H9 (cell line): Measurements from ENCODE around the gene BICD2. TPM values are rescaled to one million over a fixed set of nuclear protein-coding genes. Genes with fewer than 3 reads are reported as not detected.

ENCODE experiments used
- DNase-seq: peaks from one replicate; pipeline ENCODE4 v3.0.0-alpha.2; 2017
- H2AFZ ChIP-seq: one replicate; pipeline ENCODE4 v1.6.1; 2013; ENCODE audit warnings: mild to moderate bottlenecking, low read length, control low read depth, moderate library complexity
- H2AK5ac ChIP-seq: 2 replicates; pipeline ENCODE4 v1.6.1; 2013; ENCODE audit warnings: low read length, control low read depth, mixed read lengths; ENCODE audit not compliant: insufficient read length
- H2BK120ac ChIP-seq: one replicate; pipeline ENCODE4 v1.6.1; 2013; ENCODE audit warnings: low read depth, mild to moderate bottlenecking, low read length, control low read depth, inconsistent platforms; ENCODE audit not compliant: poor library complexity, severe bottlenecking
- H2BK12ac ChIP-seq: 2 replicates; pipeline ENCODE4 v1.6.1; 2013; ENCODE audit warnings: low read length, control low read depth, mixed read lengths, low read depth; ENCODE audit not compliant: insufficient read length
- H2BK15ac ChIP-seq: 2 replicates; pipeline ENCODE4 v1.6.1; 2013; ENCODE audit warnings: low read depth, low read length, control low read depth
- H2BK20ac ChIP-seq: one replicate; pipeline ENCODE4 v1.6.1; 2013; ENCODE audit warnings: low read depth, mild to moderate bottlenecking, low read length, control low read depth, inconsistent platforms; ENCODE audit not compliant: poor library complexity, severe bottlenecking
- H2BK5ac ChIP-seq: 2 replicates; pipeline ENCODE4 v1.6.1; 2013; ENCODE audit warnings: low read length, control low read depth, mixed read lengths; ENCODE audit not compliant: insufficient read length
- H3K14ac ChIP-seq: 2 replicates; pipeline ENCODE4 v1.6.1; 2013; ENCODE audit warnings: low read length, control low read depth; ENCODE audit not compliant: insufficient read depth
- H3K18ac ChIP-seq: 2 replicates; pipeline ENCODE4 v1.6.1; 2013; ENCODE audit warnings: low read depth, mild to moderate bottlenecking, mixed read lengths, low read length, control low read depth; ENCODE audit not compliant: insufficient read length
- H3K23ac ChIP-seq: 2 replicates; pipeline ENCODE4 v1.6.1; 2013; ENCODE audit warnings: low read length, control low read depth, mixed read lengths, low read depth; ENCODE audit not compliant: insufficient read length
- H3K23me2 ChIP-seq: 2 replicates; pipeline ENCODE4 v1.6.1; 2013; ENCODE audit warnings: low read depth, mild to moderate bottlenecking, mixed read lengths, low read length, control low read depth; ENCODE audit not compliant: insufficient read length, poor library complexity, severe bottlenecking
- H3K27ac ChIP-seq: 2 replicates; pipeline ENCODE4 v1.5.1; 2013; ENCODE audit warnings: low read length, control low read depth, mixed read lengths, low read depth; ENCODE audit not compliant: insufficient read length
- H3K27me3 ChIP-seq: 2 replicates; pipeline ENCODE4 v1.6.1; 2013; ENCODE audit warnings: low read length, control low read depth, inconsistent platforms; ENCODE audit not compliant: insufficient read depth
- H3K4ac ChIP-seq: 2 replicates; pipeline ENCODE4 v1.6.1; 2013; ENCODE audit warnings: low read depth, mild to moderate bottlenecking, control low read depth, inconsistent platforms, low read length, moderate library complexity
- H3K4me1 ChIP-seq: 2 replicates; pipeline ENCODE4 v1.6.1; 2013; ENCODE audit warnings: low read length, control low read depth, inconsistent platforms; ENCODE audit not compliant: insufficient read depth
- H3K4me2 ChIP-seq: 2 replicates; pipeline ENCODE4 v1.6.1; 2013; ENCODE audit warnings: low read length, control low read depth, mixed read lengths; ENCODE audit not compliant: insufficient read length, insufficient read depth
- H3K56ac ChIP-seq: 2 replicates; pipeline ENCODE4 v1.6.1; 2013; ENCODE audit warnings: low read depth, mild to moderate bottlenecking, mixed read lengths, low read length, control low read depth; ENCODE audit not compliant: insufficient read length
- H3K79me1 ChIP-seq: 2 replicates; pipeline ENCODE4 v1.6.1; 2013; ENCODE audit warnings: low read depth, mild to moderate bottlenecking, moderate library complexity, low read length, control low read depth, inconsistent platforms; ENCODE audit not compliant: insufficient read depth, poor library complexity, severe bottlenecking
- H3K79me2 ChIP-seq: 2 replicates; pipeline ENCODE4 v1.6.1; 2013; ENCODE audit warnings: low read length, control low read depth, inconsistent platforms; ENCODE audit not compliant: insufficient read depth
- H3K9ac ChIP-seq: 2 replicates; pipeline ENCODE4 v1.6.1; 2013; ENCODE audit warnings: low read length, control low read depth, mixed read lengths; ENCODE audit not compliant: insufficient read length; ENCODE audit errors: extremely low read depth
- H3K9me3 ChIP-seq: one replicate; pipeline ENCODE4 v1.6.1; 2013; ENCODE audit warnings: low read depth, low read length, inconsistent platforms; ENCODE audit not compliant: control insufficient read depth
- H3T11ph ChIP-seq: one replicate; pipeline ENCODE4 v1.6.1; 2013; ENCODE audit warnings: mild to moderate bottlenecking, low read length, control low read depth, inconsistent platforms
- H4K20me1 ChIP-seq: one replicate; pipeline ENCODE4 v1.6.1; 2013; ENCODE audit not compliant: control insufficient read depth, insufficient read length, insufficient read depth
- H4K5ac ChIP-seq: 2 replicates; pipeline ENCODE4 v1.6.1; 2013; ENCODE audit warnings: low read depth, mild to moderate bottlenecking, mixed read lengths, low read length, control low read depth; ENCODE audit not compliant: insufficient read length
- H4K8ac ChIP-seq: replicated peaks from 2 replicates; pipeline ENCODE4 v1.6.1; 2013; ENCODE audit warnings: low read length, control low read depth, mixed read lengths, low read depth; ENCODE audit not compliant: insufficient read length
- H4K91ac ChIP-seq: 2 replicates; pipeline ENCODE4 v1.6.1; 2013; ENCODE audit warnings: low read depth, mild to moderate bottlenecking, moderate library complexity, mixed read lengths, low read length, control low read depth; ENCODE audit not compliant: insufficient read length
- H3K27ac Mint-ChIP-seq, 3 experiments: 2 replicates in 2 of 3; 3 replicates in 1 of 3; pipeline ENCODE4 v1.8.0; 2020 to 2021; ENCODE audit warnings: mixed read lengths in 3 of 3, mild to moderate bottlenecking in 1 of 3, moderate library complexity in 1 of 3
- H3K27me3 Mint-ChIP-seq: 2 replicates; pipeline ENCODE4 v1.8.0; 2021; ENCODE audit warnings: low read depth, mild to moderate bottlenecking, moderate library complexity, mixed read lengths
- H3K36me3 Mint-ChIP-seq, 3 experiments: 2 replicates in 2 of 3; 3 replicates in 1 of 3; pipeline ENCODE4 v1.8.0; 2020 to 2021; ENCODE audit warnings: low read depth in 3 of 3, mixed read lengths in 3 of 3; ENCODE audit not compliant: insufficient read depth in 1 of 3
- H3K4me1 Mint-ChIP-seq, 2 experiments: 2 replicates each; pipeline ENCODE4 v1.8.0; 2020; ENCODE audit warnings: mixed read lengths in 2 of 2
- H3K4me3 Mint-ChIP-seq, 2 experiments: 2 replicates in 1 of 2; 3 replicates in 1 of 2; pipeline ENCODE4 v1.8.0; 2020 to 2021; ENCODE audit warnings: mild to moderate bottlenecking in 2 of 2, mixed read lengths in 2 of 2, moderate library complexity in 1 of 2
- H3K9me3 Mint-ChIP-seq, 2 experiments: 2 replicates in 1 of 2; 3 replicates in 1 of 2; pipeline ENCODE4 v1.8.0; 2020; ENCODE audit warnings: mild to moderate bottlenecking in 2 of 2, mixed read lengths in 2 of 2, moderate library complexity in 1 of 2
- WGBS: extraction: QIAGEN DNeasy Blood & Tissue Kit; methylation state at CpG from one replicate; pipeline ENCODE4 v1.1.7; 2013; ENCODE audit warnings: missing lambda C conversion rate, low lambda C conversion rate, mixed read lengths; ENCODE audit not compliant: insufficient read length; ENCODE audit errors: extremely low coverage; 5-methylcytosine and 5-hydroxymethylcytosine counted together
- total RNA-seq: library from RNA; stranded (reverse); gene quantifications from 2 replicates; pipeline ENCODE4 v1.2.1, GENCODE V29; 2021
- TF ChIP-seq, protein P1 (sequence below): fragments of 200-600 bp; sonication (generic); conservative IDR thresholded peaks from 3 replicates; pipeline ENCODE4 v1.8.0; 2021; ENCODE audit warnings: antibody characterized with exemption, mild to moderate bottlenecking

BICD2 gene
- total RNA-seq, 1 experiment from 2014 or later, result 22.3 TPM

GRCh38 chr9:92786298-92786697 is 21.7 kb upstream of the BICD2 start:
- H3T11ph ChIP-seq, result no peak overlapping the region
- no peak overlapping the region for H3K4me2 ChIP-seq
- no peaks in the 10 kb centered on the region for H3K27me3 ChIP-seq
- H3K23me2 ChIP-seq, result no peaks in the 10 kb centered on the region
- TF ChIP-seq, protein P1, sequence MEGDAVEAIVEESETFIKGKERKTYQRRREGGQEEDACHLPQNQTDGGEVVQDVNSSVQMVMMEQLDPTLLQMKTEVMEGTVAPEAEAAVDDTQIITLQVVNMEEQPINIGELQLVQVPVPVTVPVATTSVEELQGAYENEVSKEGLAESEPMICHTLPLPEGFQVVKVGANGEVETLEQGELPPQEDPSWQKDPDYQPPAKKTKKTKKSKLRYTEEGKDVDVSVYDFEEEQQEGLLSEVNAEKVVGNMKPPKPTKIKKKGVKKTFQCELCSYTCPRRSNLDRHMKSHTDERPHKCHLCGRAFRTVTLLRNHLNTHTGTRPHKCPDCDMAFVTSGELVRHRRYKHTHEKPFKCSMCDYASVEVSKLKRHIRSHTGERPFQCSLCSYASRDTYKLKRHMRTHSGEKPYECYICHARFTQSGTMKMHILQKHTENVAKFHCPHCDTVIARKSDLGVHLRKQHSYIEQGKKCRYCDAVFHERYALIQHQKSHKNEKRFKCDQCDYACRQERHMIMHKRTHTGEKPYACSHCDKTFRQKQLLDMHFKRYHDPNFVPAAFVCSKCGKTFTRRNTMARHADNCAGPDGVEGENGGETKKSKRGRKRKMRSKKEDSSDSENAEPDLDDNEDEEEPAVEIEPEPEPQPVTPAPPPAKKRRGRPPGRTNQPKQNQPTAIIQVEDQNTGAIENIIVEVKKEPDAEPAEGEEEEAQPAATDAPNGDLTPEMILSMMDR, result no peak
- H3K4ac ChIP-seq, result no peak overlapping the region
- H4K20me1 ChIP-seq, result no peaks in the 10 kb centered on the region
- no peaks in the 10 kb centered on the region for H3K4me1 ChIP-seq
- H3K18ac ChIP-seq, result no peak overlapping the region
- no peak overlapping the region for H3K27ac ChIP-seq
- Mint-ChIP-seq H3K27ac (no peak overlapping the region), H3K4me1 (peaks cover 0 to 2% of the 10 kb centered on the region in 2 experiments; a peak in 2 of 4 replicates), H3K4me3 (no peak overlapping the region), H3K36me3 (no peaks in the 10 kb centered on the region), H3K9me3 (peaks cover 0 to 1% of the 10 kb centered on the region in 2 experiments; a peak in 1 of 5 replicates), H3K27me3 (peaks cover 9% of the 10 kb centered on the region)
- H3K56ac ChIP-seq, result no peak overlapping the region
- no peak overlapping the region for H2BK120ac ChIP-seq
- no peak overlapping the region for H4K8ac ChIP-seq
- WGBS, result no CpG with 5 or more reads among the region's 1 CpG
- H2BK20ac ChIP-seq, result no peak overlapping the region
- H2AFZ ChIP-seq, result no peak overlapping the region
- no peaks in the 10 kb centered on the region for H3K79me1 ChIP-seq
- no peak overlapping the region for H4K5ac ChIP-seq
- H2BK15ac ChIP-seq, result no peak overlapping the region
- H3K14ac ChIP-seq, result no peak overlapping the region
- H3K79me2 ChIP-seq, result no peaks in the 10 kb centered on the region
- no peak for DNase-seq
- H2BK12ac ChIP-seq, result no peak overlapping the region
- no peaks in the 10 kb centered on the region for H3K9me3 ChIP-seq
- H3K9ac ChIP-seq, result no peak overlapping the region
- no peak overlapping the region for H2AK5ac ChIP-seq
- H2BK5ac ChIP-seq, result no peak overlapping the region
- no peak overlapping the region for H3K23ac ChIP-seq
- H4K91ac ChIP-seq, result no peak overlapping the region
